HEK293 (cell line): ENCODE measurements around the gene PRR3.
"Not testable (repeated sequence)": the region's sequence is repeated elsewhere in the genome, so short reads cannot be mapped to it uniquely, and the experiment has no call there.

Experiments
- CTCF ChIA-PET: fragments of 350-600 bp; formaldehyde crosslinking; extraction: SDS; loops from one replicate; lab custom pipeline; 2021; ENCODE audit warnings: antibody characterized with exemption; lab: Yijun Ruan, JAX
- POLR2A ChIA-PET: fragments of 300-600 bp; formaldehyde crosslinking; extraction: SDS; loops from one replicate; lab custom pipeline; 2020; ENCODE audit warnings: antibody characterized with exemption, inconsistent platforms; lab: Yijun Ruan, JAX
- H3K27ac ChIP-seq: fragments of 200-500 bp; sonication (Bioruptor generic); 2 replicates; pipeline ENCODE4 v1.5.1; 2014; ENCODE audit warnings: low read depth, low read length, control low read depth, inconsistent platforms; ENCODE audit errors: extremely low read depth
- H3K36me3 ChIP-seq, 2 experiments: fragments of 200-500 bp in 1 of 2; sonication (Bioruptor generic) in 1 of 2; 1 replicate in 1 of 2; 2 replicates in 1 of 2; pipeline ENCODE4 v1.5.1; 2014 to 2017; ENCODE audit warnings: inconsistent platforms in 2 of 2, low read length in 2 of 2; ENCODE audit not compliant: control insufficient read depth in 2 of 2, insufficient read depth in 1 of 2
- H3K4me1 ChIP-seq: fragments of 200-500 bp; sonication (Bioruptor generic); 2 replicates; pipeline ENCODE4 v1.5.1; 2014; ENCODE audit warnings: mild to moderate bottlenecking, low read length, inconsistent platforms; ENCODE audit not compliant: control insufficient read depth, insufficient read depth
- H3K4me3 ChIP-seq: 2 replicates; pipeline ENCODE4 v1.5.1; 2011; ENCODE audit warnings: low read depth, mild to moderate bottlenecking, control low read depth, low read length, moderate library complexity
- H3K9me3 ChIP-seq: fragments of 200-500 bp; sonication (Bioruptor generic); 2 replicates; pipeline ENCODE4 v1.5.1; 2014; ENCODE audit warnings: low read depth, low read length, inconsistent platforms; ENCODE audit not compliant: control insufficient read depth, insufficient read depth
- GLIS2 ChIP-seq: fragments of 450-650 bp; formaldehyde crosslinking; IDR thresholded peaks from 2 replicates; pipeline ENCODE4 v1.5.1; 2016; ENCODE audit warnings: missing biosample characterization, missing genetic modification characterization
- HOXC10 ChIP-seq: sonication (generic); formaldehyde crosslinking; IDR thresholded peaks from 2 replicates; pipeline ENCODE4 v1.8.1; 2023; ENCODE audit warnings: mild to moderate bottlenecking, missing genetic modification reagents
- PRDM1 ChIP-seq: fragments of 450-650 bp; formaldehyde crosslinking; IDR thresholded peaks from 2 replicates; pipeline ENCODE4; 2016; ENCODE audit warnings: missing biosample characterization, missing genetic modification characterization
- SP2 ChIP-seq: fragments of 450-650 bp; formaldehyde crosslinking; IDR thresholded peaks from 2 replicates; pipeline ENCODE4 v1.5.1; 2016; ENCODE audit warnings: missing biosample characterization, missing genetic modification characterization
- ZBTB48 ChIP-seq: fragments of 450-650 bp; formaldehyde crosslinking; IDR thresholded peaks from 2 replicates; pipeline ENCODE4 v1.5.1; 2016; ENCODE audit warnings: missing biosample characterization, missing genetic modification characterization
- ZNF114 ChIP-seq: fragments of 450-650 bp; formaldehyde crosslinking; IDR thresholded peaks from 2 replicates; pipeline ENCODE4 v1.5.0; 2017; ENCODE audit warnings: missing biosample characterization, missing genetic modification characterization
- ZNF19 ChIP-seq: fragments of 450-650 bp; formaldehyde crosslinking; IDR thresholded peaks from 2 replicates; pipeline ENCODE4; 2016; ENCODE audit warnings: missing biosample characterization, missing genetic modification characterization, low read depth
- ZNF214 ChIP-seq: fragments of 450-650 bp; formaldehyde crosslinking; IDR thresholded peaks from 2 replicates; pipeline ENCODE4 v1.5.1; 2017; ENCODE audit warnings: missing biosample characterization, mild to moderate bottlenecking, missing genetic modification characterization, borderline replicate concordance
- ZNF239 ChIP-seq: fragments of 450-650 bp; formaldehyde crosslinking; IDR thresholded peaks from 2 replicates; pipeline ENCODE4 v1.5.1; 2016; ENCODE audit warnings: missing biosample characterization, missing genetic modification characterization
- ZNF391 ChIP-seq: fragments of 450-650 bp; formaldehyde crosslinking; IDR thresholded peaks from 2 replicates; pipeline ENCODE4 v1.5.1; 2016; ENCODE audit warnings: low read depth, missing biosample characterization, missing genetic modification characterization, borderline replicate concordance
- ZNF501 ChIP-seq: fragments of 450-650 bp; formaldehyde crosslinking; IDR thresholded peaks from 2 replicates; pipeline ENCODE4 v1.5.1; 2016; ENCODE audit warnings: missing biosample characterization, missing genetic modification characterization
- ZNF626 ChIP-seq: fragments of 450-650 bp; sonication (Bioruptor Pico); formaldehyde crosslinking; IDR thresholded peaks from 2 replicates; pipeline ENCODE4 v1.5.1; 2018; ENCODE audit warnings: missing biosample characterization, missing genetic modification characterization, inconsistent platforms
- ZNF768 ChIP-seq: fragments of 450-650 bp; formaldehyde crosslinking; IDR thresholded peaks from 2 replicates; pipeline ENCODE4 v1.5.1; 2018; ENCODE audit warnings: missing biosample characterization, mild to moderate bottlenecking, missing genetic modification characterization
- ZNF791 ChIP-seq: fragments of 450-650 bp; formaldehyde crosslinking; IDR thresholded peaks from 2 replicates; pipeline ENCODE4 v1.5.1; 2016; ENCODE audit warnings: missing biosample characterization, missing genetic modification characterization
- ZNF830 ChIP-seq: fragments of 450-650 bp; IDR thresholded peaks from 2 replicates; pipeline ENCODE4 v1.5.0; 2018; ENCODE audit warnings: missing biosample characterization, missing genetic modification characterization, low read depth, mild to moderate bottlenecking, moderate library complexity
- ZNF837 ChIP-seq: fragments of 450-650 bp; formaldehyde crosslinking; IDR thresholded peaks from 2 replicates; pipeline ENCODE4 v1.5.1; 2016; ENCODE audit warnings: missing biosample characterization, missing genetic modification characterization
- TF ChIP-seq, protein P1 (sequence below): fragments of 450-650 bp; formaldehyde crosslinking; IDR thresholded peaks from 2 replicates; pipeline ENCODE4 v1.5.1; 2016; ENCODE audit warnings: missing biosample characterization, missing genetic modification characterization
- TF ChIP-seq, protein P2 (sequence below): fragments of 450-650 bp; formaldehyde crosslinking; IDR thresholded peaks from 2 replicates; pipeline ENCODE4 v1.5.1; 2016; ENCODE audit warnings: missing biosample characterization, missing genetic modification characterization
- TF ChIP-seq, protein P3 (sequence below): fragments of 450-650 bp; formaldehyde crosslinking; IDR thresholded peaks from 2 replicates; pipeline ENCODE4 v1.5.1; 2016; ENCODE audit warnings: missing biosample characterization, missing genetic modification characterization

Gene PRR3

DNA sequence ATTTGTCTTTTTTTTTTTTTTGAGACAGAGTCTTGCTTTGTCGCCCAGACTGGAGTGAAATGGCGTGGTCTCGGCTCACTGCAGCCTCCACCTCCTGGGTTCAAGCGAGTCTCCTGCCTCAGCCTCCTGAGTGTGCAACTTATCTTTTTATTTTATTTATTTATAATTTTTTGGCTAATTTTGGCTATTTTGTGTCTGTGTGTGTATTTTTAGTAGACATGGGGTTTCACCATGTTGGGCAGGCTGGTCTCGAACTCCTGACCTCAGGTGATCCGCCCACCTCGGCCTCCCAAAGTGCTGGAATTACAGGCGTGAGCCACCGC, 40.4 kb upstream of the PRR3 start:
- TF ChIP-seq, protein P1, sequence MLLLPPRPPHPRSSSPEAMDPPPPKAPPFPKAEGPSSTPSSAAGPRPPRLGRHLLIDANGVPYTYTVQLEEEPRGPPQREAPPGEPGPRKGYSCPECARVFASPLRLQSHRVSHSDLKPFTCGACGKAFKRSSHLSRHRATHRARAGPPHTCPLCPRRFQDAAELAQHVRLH (tag by site-specific recombination) = 0 out of 2 replicates have a peak, but pooled peaks have one; percentile 9
- TF ChIP-seq, all 188 proteins: peak for 1; not testable (repeated sequence) for 187
- ChIA-PET CTCF (interaction anchor here (0.6 to 1.5 kb wide), 4 partner anchors 16 to 34 kb away, joined by 3 to 8 read pairs (median 4); no protein-coding TSS in a partner anchor), POLR2A (interaction anchor here (0.6 to 1.1 kb wide), 4 partner anchors 16 to 54 kb away, joined by 3 to 4 read pairs (median 3); partner anchors contain the start of gene ABCF1)
- not testable (repeated sequence) for H3K9me3 ChIP-seq, H3K4me1 ChIP-seq, H3K36me3 ChIP-seq
- peak overlapping the region; percentile 33; the same call in 1 of the 2 replicates for H3K27ac ChIP-seq
- peak overlapping the region; percentile 46 for H3K4me3 ChIP-seq

DNA sequence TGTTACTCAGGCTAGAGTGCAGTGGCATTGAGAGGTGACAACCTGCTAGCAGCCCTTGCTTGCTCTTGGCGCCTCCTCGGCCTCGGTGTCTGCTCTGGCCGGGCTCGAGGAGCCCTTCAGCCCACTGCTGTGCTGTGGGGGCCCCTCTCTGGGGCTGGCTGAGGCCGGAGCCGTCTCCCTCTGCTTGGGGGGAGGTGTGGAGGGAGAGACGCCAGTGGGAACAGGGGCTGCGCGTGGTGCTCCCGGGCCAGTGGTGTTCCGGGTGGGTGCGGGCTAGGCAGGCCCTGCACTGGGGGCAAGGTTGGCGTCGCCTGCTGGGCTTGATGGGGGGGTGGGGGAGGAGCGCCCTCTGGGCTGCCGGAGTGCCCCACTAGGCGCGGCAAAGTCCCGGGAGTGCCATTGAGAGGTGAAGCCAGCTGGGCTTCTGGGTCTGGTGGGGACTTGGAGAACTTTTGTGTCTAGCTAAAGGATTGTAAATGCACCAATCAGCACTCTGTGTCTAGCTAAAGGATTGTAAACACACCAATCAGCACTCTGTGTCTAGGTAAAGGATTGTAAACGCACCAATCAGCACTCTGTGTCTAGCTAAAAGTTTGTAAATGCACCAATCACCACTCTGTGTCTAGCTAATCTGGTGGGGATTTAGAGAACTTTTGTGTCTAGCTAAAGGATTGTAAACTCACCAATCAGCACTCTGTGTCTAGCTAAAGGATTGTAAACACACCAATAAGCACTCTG, 39.2 kb upstream of the PRR3 start:
- not testable (repeated sequence) for H3K4me1 ChIP-seq, H3K36me3 ChIP-seq, H3K9me3 ChIP-seq, H3K27ac ChIP-seq, H3K4me3 ChIP-seq
- POLR2A ChIA-PET = interaction anchor here (1.1 kb wide), 2 partner anchors 9 to 53 kb away, joined by 3 read pairs; partner anchors contain the start of gene ABCF1
- CTCF ChIA-PET = interaction anchor here (0.6 to 0.9 kb wide), 5 partner anchors 14 to 35 kb away, joined by 3 to 9 read pairs (median 3); no protein-coding TSS in a partner anchor

DNA sequence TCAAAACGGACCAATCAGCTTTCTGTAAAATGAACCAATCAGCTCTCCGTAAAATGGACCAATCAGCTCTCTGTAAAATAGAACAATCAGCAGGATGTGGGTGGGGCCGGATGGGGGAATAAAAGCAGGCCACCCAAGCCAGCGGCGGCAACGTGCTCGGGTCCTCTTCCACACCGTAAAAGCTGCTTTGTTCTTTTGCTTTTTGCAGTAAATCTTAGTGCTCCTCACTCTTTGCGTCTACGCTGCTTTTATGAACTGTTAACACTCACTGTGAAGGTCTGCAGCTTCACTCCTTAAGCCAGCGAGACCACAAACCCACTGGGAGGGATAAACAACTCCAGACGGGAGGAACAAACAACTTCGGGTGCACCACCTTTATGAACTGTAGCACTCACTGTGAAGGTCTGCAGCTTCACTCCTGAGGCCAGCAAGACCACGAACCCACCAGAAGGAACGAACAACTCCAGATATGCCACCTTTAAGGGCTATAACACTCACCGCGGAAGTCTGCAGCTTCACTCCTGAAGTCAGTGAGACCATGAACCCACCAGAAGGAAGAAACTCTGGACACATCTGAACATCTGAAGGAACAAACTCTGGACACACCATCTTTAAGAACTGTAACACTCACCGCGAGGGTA, 38.5 kb upstream of the PRR3 start:
- ChIA-PET CTCF (interaction anchor here (0.6 to 0.9 kb wide), 3 partner anchors 14 to 26 kb away, joined by 3 to 9 read pairs (median 3); no protein-coding TSS in a partner anchor), POLR2A (interaction anchor here (1.1 kb wide), 2 partner anchors 9 to 52 kb away, joined by 3 read pairs; partner anchors contain the start of gene ABCF1)
- H3K36me3 ChIP-seq, H3K9me3 ChIP-seq, H3K4me3 ChIP-seq, H3K4me1 ChIP-seq, H3K27ac ChIP-seq: not testable (repeated sequence)

DNA sequence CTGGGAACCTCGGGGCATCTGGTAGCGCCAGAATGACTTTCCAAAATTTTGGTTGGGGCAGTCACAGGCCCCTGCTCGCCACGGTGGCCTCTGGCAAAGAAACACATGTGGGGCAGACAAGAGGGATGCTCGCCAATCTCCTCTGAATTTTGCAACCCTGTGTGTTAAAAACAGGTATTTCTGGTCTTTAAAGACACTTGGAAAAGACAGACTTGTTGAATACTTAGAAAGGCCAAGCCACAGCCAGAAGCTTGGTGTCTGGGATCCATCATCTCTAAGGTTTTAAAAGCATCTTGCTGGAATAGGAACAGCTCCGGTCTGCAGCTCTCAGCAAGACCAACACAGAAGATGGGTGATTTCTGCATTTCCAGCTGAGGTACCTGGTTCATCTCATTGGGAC, 36.6 kb upstream of the PRR3 start:
- H3K27ac ChIP-seq = no peak overlapping the region
- no peaks in the 10 kb centered on the region for H3K9me3 ChIP-seq
- no peaks in the 10 kb centered on the region for H3K36me3 ChIP-seq
- ChIA-PET CTCF (interaction anchor here (0.6 to 2.4 kb wide), 6 partner anchors 10 to 68 kb away, joined by 3 to 16 read pairs (median 4); no protein-coding TSS in a partner anchor), POLR2A (no interaction called here)
- no peak for TF ChIP-seq ZNF791 (tag by site-specific recombination)
- TF ChIP-seq PRDM1 (tag by site-specific recombination) = no peak
- no peak for TF ChIP-seq SP2 (tag by site-specific recombination)
- TF ChIP-seq, protein P2, sequence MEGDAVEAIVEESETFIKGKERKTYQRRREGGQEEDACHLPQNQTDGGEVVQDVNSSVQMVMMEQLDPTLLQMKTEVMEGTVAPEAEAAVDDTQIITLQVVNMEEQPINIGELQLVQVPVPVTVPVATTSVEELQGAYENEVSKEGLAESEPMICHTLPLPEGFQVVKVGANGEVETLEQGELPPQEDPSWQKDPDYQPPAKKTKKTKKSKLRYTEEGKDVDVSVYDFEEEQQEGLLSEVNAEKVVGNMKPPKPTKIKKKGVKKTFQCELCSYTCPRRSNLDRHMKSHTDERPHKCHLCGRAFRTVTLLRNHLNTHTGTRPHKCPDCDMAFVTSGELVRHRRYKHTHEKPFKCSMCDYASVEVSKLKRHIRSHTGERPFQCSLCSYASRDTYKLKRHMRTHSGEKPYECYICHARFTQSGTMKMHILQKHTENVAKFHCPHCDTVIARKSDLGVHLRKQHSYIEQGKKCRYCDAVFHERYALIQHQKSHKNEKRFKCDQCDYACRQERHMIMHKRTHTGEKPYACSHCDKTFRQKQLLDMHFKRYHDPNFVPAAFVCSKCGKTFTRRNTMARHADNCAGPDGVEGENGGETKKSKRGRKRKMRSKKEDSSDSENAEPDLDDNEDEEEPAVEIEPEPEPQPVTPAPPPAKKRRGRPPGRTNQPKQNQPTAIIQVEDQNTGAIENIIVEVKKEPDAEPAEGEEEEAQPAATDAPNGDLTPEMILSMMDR (tag by site-specific recombination) = no peak
- TF ChIP-seq ZNF837 (tag by site-specific recombination) = no peak
- no peak for TF ChIP-seq ZNF214 (tag by site-specific recombination)
- no peak for TF ChIP-seq ZNF768 (tag by site-specific recombination)
- TF ChIP-seq ZBTB48 (tag by site-specific recombination) = no peak
- TF ChIP-seq ZNF501 (tag by site-specific recombination) = no peak
- TF ChIP-seq ZNF19 (tag by site-specific recombination) = no peak
- no peak for TF ChIP-seq ZNF391 (tag by site-specific recombination)
- no peak for TF ChIP-seq HOXC10 (CRISPR knock-in tag)
- TF ChIP-seq GLIS2 (tag by site-specific recombination) = no peak
- no peak for TF ChIP-seq ZNF830 (tag by site-specific recombination)
- no peak for TF ChIP-seq ZNF626
- no peak for TF ChIP-seq ZNF239 (tag by site-specific recombination)
- TF ChIP-seq, protein P3, sequence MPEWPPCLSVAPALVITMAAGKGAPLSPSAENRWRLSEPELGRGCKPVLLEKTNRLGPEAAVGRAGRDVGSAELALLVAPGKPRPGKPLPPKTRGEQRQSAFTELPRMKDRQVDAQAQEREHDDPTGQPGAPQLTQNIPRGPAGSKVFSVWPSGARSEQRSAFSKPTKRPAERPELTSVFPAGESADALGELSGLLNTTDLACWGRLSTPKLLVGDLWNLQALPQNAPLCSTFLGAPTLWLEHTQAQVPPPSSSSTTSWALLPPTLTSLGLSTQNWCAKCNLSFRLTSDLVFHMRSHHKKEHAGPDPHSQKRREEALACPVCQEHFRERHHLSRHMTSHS = no peak
- no peak for TF ChIP-seq ZNF114
- H3K4me1 ChIP-seq = no peaks in the 10 kb centered on the region
- no peak overlapping the region for H3K4me3 ChIP-seq

DNA sequence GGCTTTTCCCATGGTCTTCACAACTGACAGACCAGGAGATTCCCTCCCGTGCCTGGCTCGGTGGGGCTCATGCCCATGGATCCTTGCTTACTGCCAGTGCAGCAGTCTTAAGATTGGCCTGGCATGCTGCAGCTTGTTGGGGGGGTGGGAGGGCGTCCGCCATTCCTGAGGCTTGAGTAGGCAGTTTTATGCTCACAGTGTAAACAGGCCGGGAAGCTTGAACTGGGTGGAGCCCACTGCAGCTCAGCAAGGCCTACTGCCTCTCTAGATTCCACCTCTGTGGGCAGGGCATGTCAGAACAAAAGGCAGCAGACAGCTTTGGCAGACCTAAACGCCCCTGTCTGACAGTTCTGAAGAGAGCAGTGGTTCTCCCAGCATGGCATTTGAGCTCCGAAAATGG, 36.0 kb upstream of the PRR3 start:
- H3K4me1 ChIP-seq, H3K9me3 ChIP-seq, H3K36me3 ChIP-seq, H3K27ac ChIP-seq, POLR2A ChIA-PET, H3K4me3 ChIP-seq: not testable (repeated sequence)
- CTCF ChIA-PET = interaction anchor here (0.5 to 2.4 kb wide), 10 partner anchors 9 to 542 kb away, joined by 3 to 16 read pairs (median 4); no protein-coding TSS in a partner anchor
